SU-DHL-6 (cell line): ENCODE data around the gene PALM.

ENCODE experiments used
- H2AFZ ChIP-seq: fragments of 200-600 bp; sonication (generic); 2 replicates; pipeline ENCODE4 v1.6.1; 2014; ENCODE audit warnings: low read depth, mild to moderate bottlenecking, moderate library complexity, mixed read lengths, antibody characterized with exemption, low read length; ENCODE audit not compliant: severe bottlenecking
- H3F3A ChIP-seq: fragments of 200-600 bp; shearing (Covaris generic); 2 replicates; pipeline ENCODE4 v1.6.0; 2016; ENCODE audit warnings: antibody characterized with exemption, mild to moderate bottlenecking; ENCODE audit not compliant: insufficient read depth
- H3K27ac ChIP-seq: fragments of 200-600 bp; sonication (generic); 2 replicates; pipeline ENCODE4 v1.5.1; 2016; ENCODE audit warnings: low read depth, mild to moderate bottlenecking, low read length, moderate library complexity, mixed read lengths
- H3K27me3 ChIP-seq: fragments of 200-600 bp; sonication (generic), shearing (Covaris generic); 2 replicates; pipeline ENCODE4 v1.6.0; 2014; ENCODE audit warnings: mild to moderate bottlenecking, low read length
- H3K36me3 ChIP-seq: fragments of 200-600 bp; sonication (generic); 2 replicates; pipeline ENCODE4 v1.6.1; 2014; ENCODE audit warnings: mild to moderate bottlenecking, low read length, mixed read lengths
- H3K4me2 ChIP-seq: fragments of 300-600, 200-600 bp; shearing (Covaris generic), sonication (generic); 2 replicates; pipeline ENCODE4 v1.6.0; 2014; ENCODE audit warnings: low read length, low read depth, mild to moderate bottlenecking; ENCODE audit not compliant: poor library complexity, severe bottlenecking
- H3K4me3 ChIP-seq: fragments of 200-600 bp; sonication (generic); 2 replicates; pipeline ENCODE4 v1.5.1; 2014; ENCODE audit warnings: antibody characterized with exemption, low read length, mild to moderate bottlenecking, mixed read lengths; ENCODE audit not compliant: insufficient read depth, poor library complexity, severe bottlenecking
- H3K79me2 ChIP-seq: fragments of 200-600 bp; sonication (generic); 2 replicates; pipeline ENCODE4 v1.6.1; 2014; ENCODE audit warnings: mild to moderate bottlenecking, low read length, moderate library complexity; ENCODE audit not compliant: insufficient read depth
- H3K9ac ChIP-seq: fragments of 200-600 bp; sonication (generic); 2 replicates; pipeline ENCODE4 v1.7.0; 2014; ENCODE audit warnings: mild to moderate bottlenecking, low read length
- H3K9me2 ChIP-seq: fragments of 200-600 bp; sonication (generic); replicated peaks from 2 replicates; pipeline ENCODE4 v1.6.1; 2014; ENCODE audit warnings: low read length; ENCODE audit not compliant: insufficient read depth
- H3K9me3 ChIP-seq: fragments of 200-600 bp; sonication (generic); 2 replicates; pipeline ENCODE4 v1.6.1; 2014; ENCODE audit warnings: low read length, mixed read lengths; ENCODE audit not compliant: insufficient read depth
- H4K20me1 ChIP-seq: fragments of 200-600 bp; sonication (generic); 2 replicates; pipeline ENCODE4 v1.6.1; 2014; ENCODE audit warnings: low read depth, mild to moderate bottlenecking, antibody characterized with exemption, low read length, moderate library complexity, mixed read lengths
- CTCF ChIP-seq: fragments of 200-600 bp; sonication (generic); IDR thresholded peaks from one replicate; pipeline ENCODE4 v1.5.1; 2017; ENCODE audit warnings: antibody characterized with exemption, mild to moderate bottlenecking, low read length, moderate library complexity; ENCODE audit not compliant: insufficient read depth, poor library complexity, severe bottlenecking
- EZH2phosphoT487 ChIP-seq: fragments of 200-600 bp; sonication (generic), shearing (Covaris generic); conservative IDR thresholded peaks from 2 replicates; pipeline ENCODE4 v1.6.1; 2018; ENCODE audit warnings: mild to moderate bottlenecking, antibody characterized with exemption, low read length, moderate library complexity, mixed read lengths

PALM gene

GRCh38 chr19:751501-752341, 43.0 kb downstream of the PALM start:
- H3K9me3 ChIP-seq = no peaks in the 10 kb centered on the region
- H3K9me2 ChIP-seq = no peaks in the 10 kb centered on the region
- no peak overlapping the region for H2AFZ ChIP-seq
- TF ChIP-seq EZH2phosphoT487 (no peak), CTCF (no peak)
- no peaks in the 10 kb centered on the region for H3K36me3 ChIP-seq
- no peaks in the 10 kb centered on the region for H3K27me3 ChIP-seq
- no peaks in the 10 kb centered on the region for H3F3A ChIP-seq
- H4K20me1 ChIP-seq = no peaks in the 10 kb centered on the region
- no peak overlapping the region for H3K27ac ChIP-seq
- no peaks in the 10 kb centered on the region for H3K79me2 ChIP-seq
- H3K4me3 ChIP-seq = no peak overlapping the region
- no peak overlapping the region for H3K4me2 ChIP-seq
- H3K9ac ChIP-seq = no peak overlapping the region

GRCh38 chr19:752652-753517, 44.1 kb downstream of the PALM start:
- no peaks in the 10 kb centered on the region for H3K9me3 ChIP-seq
- no peaks in the 10 kb centered on the region for H3K36me3 ChIP-seq
- H3K79me2 ChIP-seq = no peaks in the 10 kb centered on the region
- no peak overlapping the region for H3K4me2 ChIP-seq
- no peak overlapping the region for H2AFZ ChIP-seq
- no peaks in the 10 kb centered on the region for H3K27me3 ChIP-seq
- no peak overlapping the region for H3K27ac ChIP-seq
- no peaks in the 10 kb centered on the region for H3K9me2 ChIP-seq
- H3K4me3 ChIP-seq = no peak overlapping the region
- no peak overlapping the region for H3K9ac ChIP-seq
- no peaks in the 10 kb centered on the region for H3F3A ChIP-seq
- no peaks in the 10 kb centered on the region for H4K20me1 ChIP-seq
- TF ChIP-seq CTCF = no peak

GRCh38 chr19:754530-754929, 45.8 kb downstream of the PALM start:
- Histone ChIP-seq H3K9me3 (no peaks in the 10 kb centered on the region), H3K27ac (no peak overlapping the region), H3K4me3 (no peak overlapping the region), H3K9ac (no peak overlapping the region), H3F3A (no peaks in the 10 kb centered on the region), H3K36me3 (no peaks in the 10 kb centered on the region), H3K4me2 (no peak overlapping the region), H3K9me2 (no peaks in the 10 kb centered on the region), H2AFZ (no peak overlapping the region), H3K79me2 (no peaks in the 10 kb centered on the region), H3K27me3 (no peaks in the 10 kb centered on the region), H4K20me1 (no peaks in the 10 kb centered on the region)
- TF ChIP-seq CTCF = no peak
- TF ChIP-seq EZH2phosphoT487 = no peak
